GM23248 (cell line): ENCODE measurements around the gene ZBTB20. TPM values are rescaled to one million over a fixed set of nuclear protein-coding genes. Genes with fewer than 3 reads are reported as not detected.

Source experiments
- DNase-seq: peaks from one replicate; pipeline ENCODE4 v3.0.0-alpha.2; 2015
- H2AFZ ChIP-seq: fragments of 200-600 bp; sonication (generic); 2 replicates; pipeline ENCODE4 v1.6.1; 2016; ENCODE audit warnings: antibody characterized with exemption
- H3F3A ChIP-seq: fragments of 200-600 bp; sonication (generic); 2 replicates; pipeline ENCODE4 v1.6.1; 2016; ENCODE audit warnings: mild to moderate bottlenecking, antibody characterized with exemption, mixed run types; ENCODE audit not compliant: insufficient read depth
- H3K27ac ChIP-seq: fragments of 200-600 bp; sonication (generic); 2 replicates; pipeline ENCODE4 v1.5.1; 2016; ENCODE audit warnings: mild to moderate bottlenecking
- H3K27me3 ChIP-seq: fragments of 200-600 bp; sonication (generic); replicated peaks from 2 replicates; pipeline ENCODE4 v1.6.1; 2016; ENCODE audit warnings: mild to moderate bottlenecking; ENCODE audit not compliant: insufficient read depth
- H3K36me3 ChIP-seq: fragments of 200-600 bp; sonication (generic); 2 replicates; pipeline ENCODE4 v1.6.1; 2016; ENCODE audit warnings: low read depth, mild to moderate bottlenecking
- H3K4me1 ChIP-seq: fragments of 200-600 bp; sonication (generic); 2 replicates; pipeline ENCODE4 v1.6.1; 2016; ENCODE audit warnings: mild to moderate bottlenecking; ENCODE audit not compliant: insufficient read depth
- H3K4me2 ChIP-seq: fragments of 200-600 bp; sonication (generic); one replicate; pipeline ENCODE4 v1.6.1; 2016; ENCODE audit warnings: mild to moderate bottlenecking; ENCODE audit not compliant: unreplicated experiment
- H3K4me3 ChIP-seq: fragments of 200-600 bp; sonication (generic); 2 replicates; pipeline ENCODE4 v1.5.1; 2016; ENCODE audit warnings: mild to moderate bottlenecking
- H3K79me2 ChIP-seq: fragments of 200-600 bp; sonication (generic); 2 replicates; pipeline ENCODE4 v1.6.1; 2016; ENCODE audit warnings: mild to moderate bottlenecking; ENCODE audit not compliant: insufficient read depth
- H3K9ac ChIP-seq: fragments of 200-600 bp; sonication (generic); 2 replicates; pipeline ENCODE4 v1.6.1; 2016; ENCODE audit warnings: mild to moderate bottlenecking
- H3K9me2 ChIP-seq: fragments of 200-600 bp; sonication (generic); 2 replicates; pipeline ENCODE4 v1.6.1; 2016; ENCODE audit warnings: mixed run types, mild to moderate bottlenecking, moderate library complexity; ENCODE audit not compliant: insufficient read depth
- H3K9me3 ChIP-seq: fragments of 200-600 bp; sonication (generic); one replicate; pipeline ENCODE4 v1.6.1; 2017; ENCODE audit warnings: low read depth
- H4K20me1 ChIP-seq: fragments of 200-600 bp; sonication (generic); 2 replicates; pipeline ENCODE4 v1.6.0; 2016; ENCODE audit not compliant: insufficient read depth
- EZH2 ChIP-seq: fragments of 200-600 bp; sonication (generic); IDR thresholded peaks from 2 replicates; pipeline ENCODE4 v1.6.1; 2018; ENCODE audit warnings: antibody characterized with exemption, mild to moderate bottlenecking; ENCODE audit not compliant: insufficient read depth, poor library complexity, severe bottlenecking
- EZH2phosphoT487 ChIP-seq: fragments of 200-600 bp; sonication (generic); IDR thresholded peaks from 2 replicates; pipeline ENCODE4 v1.6.1; 2018; ENCODE audit warnings: antibody characterized with exemption, moderate library complexity, mild to moderate bottlenecking, low read depth; ENCODE audit not compliant: insufficient read depth
- WGBS, 2 experiments: methylation state at CpG; one replicate each; pipeline ENCODE4 v1.1.6; 2015 to 2017; ENCODE audit warnings: low lambda C conversion rate in 2 of 2, low coverage in 1 of 2; ENCODE audit errors: missing lambda C conversion rate in 2 of 2; 5-methylcytosine and 5-hydroxymethylcytosine counted together
- in situ Hi-C: fragments of 300-500 bp; cut with MboI; formaldehyde crosslinking; loops from 2 replicates; pipeline ENCODE4 v1.15.0; 2020
- polyA plus RNA-seq: library from polyadenylated mRNA; unstranded; fragments of >200 nt; fragmentation: Nextera tagmentation; extraction: Ambion mirVana; gene quantifications from 2 replicates; pipeline ENCODE4 v1.2.1, GENCODE V29; 2016
- total RNA-seq: library from RNA; depleted of rRNA; stranded (reverse); fragments of >200 nt; shearing (Covaris generic); gene quantifications from 2 replicates; pipeline ENCODE4 v1.2.3, GENCODE V29; 2014

The ZBTB20 gene
- total and polyA plus RNA-seq, 2 experiments from 2014 or later: 9.2 to 12.2 TPM

DNA sequence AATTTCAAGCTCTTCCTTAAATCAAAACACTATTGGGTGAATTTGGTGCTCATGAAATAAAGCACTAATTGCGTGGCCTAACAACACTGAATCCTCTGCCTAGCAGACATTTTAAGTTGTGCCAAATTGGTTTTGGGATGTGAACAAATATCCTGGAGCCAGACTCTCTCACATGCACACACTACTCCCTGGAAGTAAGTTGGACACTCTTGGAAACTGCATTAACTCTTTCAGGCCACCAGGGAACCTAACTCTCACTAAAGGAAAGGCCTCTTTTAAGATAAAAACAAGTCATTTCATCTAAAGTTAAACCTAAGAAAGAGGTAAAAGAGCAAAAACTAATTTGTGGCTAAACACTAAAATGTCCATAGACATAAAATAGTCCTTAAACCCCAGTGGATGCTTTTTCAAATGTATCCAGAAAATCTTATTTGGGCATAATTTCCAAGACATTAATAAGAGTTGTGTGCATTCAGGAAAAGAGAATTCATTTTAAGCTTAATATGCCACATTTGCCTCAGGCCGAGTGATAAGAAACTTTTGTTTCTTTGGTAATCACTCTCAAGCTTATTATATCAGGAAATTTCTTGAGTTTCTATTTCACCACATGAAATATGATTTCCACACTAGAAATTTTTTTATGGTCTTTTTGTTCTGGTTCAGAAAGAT lies 61.8 kb downstream of the ZBTB20 start:
- Histone ChIP-seq H3K9me2 (no peaks in the 10 kb centered on the region), H3F3A (no peaks in the 10 kb centered on the region), H4K20me1 (no peaks in the 10 kb centered on the region), H3K4me1 (peaks cover 15% of the 10 kb centered on the region), H3K79me2 (no peaks in the 10 kb centered on the region), H3K9ac (peak overlapping the region; percentile 10; the same call in 1 of the 2 replicates), H3K27me3 (no peaks in the 10 kb centered on the region), H3K4me2 (peak overlapping the region; percentile 61), H3K4me3 (peak overlapping the region; percentile 24), H3K36me3 (no peaks in the 10 kb centered on the region), H2AFZ (peak overlapping the region; percentile 82), H3K27ac (peak overlapping the region; percentile 10; the same call in 1 of the 2 replicates), H3K9me3 (no peaks in the 10 kb centered on the region)
- 14 to 33% methylated on average over 2 of the region's 2 CpGs for WGBS, 2 experiments
- peak; percentile 56 for DNase-seq
- in situ Hi-C loops: loop anchor here (10.0 kb wide), 1 partner anchor 251 kb away; no protein-coding TSS in a partner anchor
- TF ChIP-seq EZH2phosphoT487 (no peak), EZH2 (no peak)

DNA sequence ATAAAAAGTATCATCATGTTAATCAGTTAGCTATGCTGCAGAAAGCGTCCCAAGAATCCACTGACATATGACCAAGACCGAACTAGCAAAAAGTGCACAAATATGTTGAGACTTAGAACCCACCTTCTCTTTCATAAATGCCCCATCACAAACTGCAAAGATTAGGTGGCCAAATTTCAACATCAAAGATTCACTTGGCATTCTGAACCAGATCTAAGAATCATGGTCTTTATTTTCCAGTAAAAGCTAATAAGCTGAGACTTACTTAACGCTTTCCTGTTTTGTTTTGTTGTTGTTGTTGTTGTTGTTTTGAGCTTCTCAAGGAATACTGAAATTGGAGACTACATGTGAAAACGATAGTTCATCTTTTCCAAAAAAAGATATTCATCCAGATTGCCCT lies 62.4 kb downstream of the ZBTB20 start:
- no peaks in the 10 kb centered on the region for H4K20me1 ChIP-seq
- TF ChIP-seq EZH2 (no peak), EZH2phosphoT487 (no peak)
- WGBS, 2 experiments: 10 to 12% methylated on average over 4 of the region's 4 CpGs
- H3K4me1 ChIP-seq: peaks cover 15% of the 10 kb centered on the region
- H3K9ac ChIP-seq: 0 out of 2 replicates have a peak overlapping the region, but pooled peaks have one; percentile 10
- H3K27me3 ChIP-seq: no peaks in the 10 kb centered on the region
- H3K36me3 ChIP-seq: no peaks in the 10 kb centered on the region
- H3K27ac ChIP-seq: peak overlapping the region; percentile 10; the same call in 1 of the 2 replicates
- H2AFZ ChIP-seq: peak overlapping the region; percentile 82
- no peaks in the 10 kb centered on the region for H3K9me2 ChIP-seq
- H3K9me3 ChIP-seq: no peaks in the 10 kb centered on the region
- peak overlapping the region; percentile 61 for H3K4me2 ChIP-seq
- H3F3A ChIP-seq: no peaks in the 10 kb centered on the region
- peak overlapping the region; percentile 24 for H3K4me3 ChIP-seq
- in situ Hi-C loops: loop anchor here (10.0 kb wide), 1 partner anchor 250 kb away; no protein-coding TSS in a partner anchor
- DNase-seq: peak; percentile 35
- H3K79me2 ChIP-seq: no peaks in the 10 kb centered on the region

DNA sequence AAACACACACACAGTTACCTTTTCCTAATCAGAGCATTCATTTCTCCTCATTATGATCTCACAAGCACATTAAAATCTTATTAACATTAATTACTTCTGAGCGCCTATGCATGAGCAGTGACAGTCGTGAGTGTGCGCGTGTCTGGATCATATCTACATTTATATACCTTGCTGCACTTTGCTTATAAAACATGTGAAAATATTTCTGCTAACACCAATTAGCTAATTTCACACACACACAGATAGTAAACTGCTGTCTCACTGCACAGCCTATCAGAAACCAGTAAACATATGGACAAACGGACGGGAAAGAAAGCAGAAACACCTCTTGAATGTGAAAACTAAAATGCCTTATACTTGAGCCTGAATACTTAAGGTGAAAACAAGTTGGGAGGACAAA lies 64.8 kb downstream of the ZBTB20 start:
- Histone ChIP-seq H3K9me2 (no peaks in the 10 kb centered on the region), H3K4me3 (no peak overlapping the region), H3K9me3 (no peaks in the 10 kb centered on the region), H3K36me3 (no peaks in the 10 kb centered on the region), H3K9ac (no peak overlapping the region), H3K27ac (no peak overlapping the region), H3K4me2 (no peak overlapping the region), H3K4me1 (peaks cover 15% of the 10 kb centered on the region), H3K79me2 (0 out of 2 replicates have a peak, but pooled peaks cover 2% of the 10 kb centered on the region), H3F3A (no peaks in the 10 kb centered on the region), H2AFZ (no peak overlapping the region), H4K20me1 (no peaks in the 10 kb centered on the region), H3K27me3 (no peaks in the 10 kb centered on the region)
- in situ Hi-C loops: loop anchor here (10.0 kb wide), 1 partner anchor 247 kb away; no protein-coding TSS in a partner anchor
- no peak for DNase-seq
- no peak for TF ChIP-seq EZH2
- TF ChIP-seq EZH2phosphoT487: no peak
- WGBS, 2 experiments: 88 to 89% methylated on average over 6 of the region's 6 CpGs

DNA sequence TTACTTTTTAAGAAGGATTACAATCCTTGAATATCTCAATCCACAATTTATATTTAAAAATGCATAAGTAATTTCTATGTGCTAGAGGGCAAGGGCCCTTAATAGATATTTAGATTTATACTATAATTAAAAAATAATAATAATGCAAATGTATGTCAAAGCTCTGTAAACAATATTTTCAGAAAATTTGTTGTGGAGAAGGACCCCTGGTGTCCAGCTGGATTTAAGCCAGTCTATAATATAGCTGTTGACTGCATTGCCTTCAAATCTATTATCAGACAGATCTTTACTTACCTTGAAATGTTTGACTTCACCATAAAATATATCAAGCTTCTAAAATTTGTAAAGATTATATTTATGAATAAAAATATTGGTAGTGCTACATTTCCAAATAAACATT lies 65.6 kb downstream of the ZBTB20 start:
- Histone ChIP-seq H3K36me3 (no peaks in the 10 kb centered on the region), H3K9me3 (no peaks in the 10 kb centered on the region), H3K79me2 (0 out of 2 replicates have a peak, but pooled peaks cover 8% of the 10 kb centered on the region), H4K20me1 (no peaks in the 10 kb centered on the region), H3K27ac (no peak overlapping the region), H3K4me1 (peaks cover 15% of the 10 kb centered on the region), H3K27me3 (no peaks in the 10 kb centered on the region), H2AFZ (no peak overlapping the region), H3K4me2 (no peak overlapping the region), H3K4me3 (no peak overlapping the region), H3K9ac (no peak overlapping the region), H3F3A (no peaks in the 10 kb centered on the region), H3K9me2 (no peaks in the 10 kb centered on the region)
- in situ Hi-C loops: loop anchor here (10.0 kb wide), 1 partner anchor 247 kb away; no protein-coding TSS in a partner anchor
- TF ChIP-seq EZH2 (no peak), EZH2phosphoT487 (no peak)
- no peak for DNase-seq
